ENCODE results near the gene CAPN11. TPM values are rescaled to one million over a fixed set of nuclear protein-coding genes. Genes with fewer than 3 reads are reported as not detected.

The CAPN11 gene
- total and polyA plus RNA-seq, 2 of the 4 experiments (the other 2 are of a cell fraction): not detected

- H2AK5ac ChIP-seq (ENCODE audit: low read depth, low read length): no peak overlapping the region
- intact Hi-C loops (cut with micrococcal nuclease): no loop called here
- no peak overlapping the region for H3K9ac ChIP-seq (ENCODE audit: low read depth, low read length)
- no peak for DNase-seq
- H4K20me1 ChIP-seq (ENCODE audit: insufficient read depth, low read length): no peaks in the 10 kb centered on the region
- no peak overlapping the region for H3K14ac ChIP-seq (replicated peaks; ENCODE audit: low read depth, low read length)
- H4K5ac ChIP-seq (ENCODE audit: low read depth, low read length): no peak overlapping the region
- H3K4me2 ChIP-seq (ENCODE audit: low read depth, low read length): no peak overlapping the region
- no peaks in the 10 kb centered on the region for H3K4me1 ChIP-seq (ENCODE audit: control insufficient read depth, insufficient read depth, low read length)
- H3K18ac ChIP-seq (ENCODE audit: low read depth, low read length): no peak overlapping the region
- no peaks in the 10 kb centered on the region for H3K79me1 ChIP-seq (ENCODE audit: low read depth in 1 of 2, low read length in 2 of 2)
- no peak overlapping the region for H2BK5ac ChIP-seq (ENCODE audit: low read depth, low read length, poor library complexity, severe bottlenecking)
- ATAC-seq (ENCODE audit: low read depth): no peak
- ChIA-PET POLR2A (ENCODE audit: unreplicated experiment) (no interaction called here), CTCF (no interaction called here)
- no peak overlapping the region for H3K56ac ChIP-seq (ENCODE audit: extremely low read depth, insufficient read depth, low read length)
- no peak overlapping the region for H4K91ac ChIP-seq (ENCODE audit: insufficient read depth, low read depth, low read length)
- H3K23ac ChIP-seq (ENCODE audit: low read depth, low read length): no peak overlapping the region
- no TSS peak for BruUV-seq (replicated peaks)
- in situ Hi-C loops (cut with MboI; ENCODE audit: low sequenced_read_pairs): no loop called here
- no peak overlapping the region for H3K4me3 ChIP-seq (ENCODE audit: insufficient read depth, low read depth, low read length)
- no peak overlapping the region for H3K4ac ChIP-seq (ENCODE audit: low read depth, low read length)
- no CpG with 5 or more reads among the region's 4 CpGs for WGBS, 2 experiments (ENCODE audit: extremely low coverage in 2 of 2, insufficient read length in 1 of 2)
- dilution Hi-C loops (cut with HindIII; ENCODE audit: low sequenced_read_pairs, unreplicated experiment): no loop called here
- H2BK20ac ChIP-seq (ENCODE audit: low read depth, low read length): no peak overlapping the region
- H3K36me3 ChIP-seq (ENCODE audit: control insufficient read depth, insufficient read depth, low read length): no peaks in the 10 kb centered on the region
- H2AFZ ChIP-seq (replicated peaks; ENCODE audit: low read length, poor library complexity): no peak overlapping the region
- H2AK9ac ChIP-seq (replicated peaks; ENCODE audit: low read depth, low read length, poor library complexity): no peak overlapping the region
- no peak overlapping the region for H4K8ac ChIP-seq (ENCODE audit: low read depth in 2 of 2, low read length in 2 of 2)
- no peak overlapping the region for H3K27ac ChIP-seq (ENCODE audit: insufficient read depth, low read length)
- 0 out of 2 replicates have a peak, but pooled peaks cover 3% of the 10 kb centered on the region for H3K9me1 ChIP-seq (ENCODE audit: insufficient read depth, low read length)
- no peak overlapping the region for H2BK15ac ChIP-seq (ENCODE audit: low read depth, low read length)
- TF ChIP-seq MAFK (IDR thresholded peaks at IDR 0.05; ENCODE audit: low read depth, low read length) (no peak), MXI1 (IDR thresholded peaks at IDR 0.05; ENCODE audit: borderline replicate concordance, low read depth, low read length) (no peak), BHLHE40 (IDR thresholded peaks at IDR 0.05; ENCODE audit: low read depth, low read length) (no peak), SMC3 (IDR thresholded peaks at IDR 0.05; ENCODE audit: low read depth, low read length) (no peak), CEBPB (IDR thresholded peaks at IDR 0.05; ENCODE audit: low read depth, low read length) (no peak), POLR2A (IDR thresholded peaks at IDR 0.05; ENCODE audit: low read depth, low read length) (no peak), FOS (IDR thresholded peaks at IDR 0.05; ENCODE audit: low read depth, low read length) (no peak), RCOR1 (IDR thresholded peaks at IDR 0.05; ENCODE audit: insufficient replicate concordance, low read length) (no peak), RAD21 (IDR thresholded peaks at IDR 0.05; ENCODE audit: low read length) (no peak)
- H3K9me3 ChIP-seq (ENCODE audit: control insufficient read depth, insufficient read depth, low read length): no peaks in the 10 kb centered on the region
- H2BK120ac ChIP-seq (ENCODE audit: low read depth, low read length): no peak overlapping the region
- H3K27me3 ChIP-seq (ENCODE audit: control insufficient read depth, insufficient read depth, low read length): peaks cover 22% of the 10 kb centered on the region
These were observed 24.3 kb downstream of the CAPN11 start for GRCh38 chr6:44182911-44183390.
